HL-60/S4 (cell line): ENCODE results near the gene PXDC1.

Source experiments
- in situ Hi-C: fragments of 300-500 bp; cut with MboI; formaldehyde crosslinking; loops from 2 replicates; pipeline ENCODE4 v1.14.3; 2022; ENCODE audit warnings: low sequenced_read_pairs

Gene PXDC1

GRCh38 chr6:3718407-3718806 is 33.1 kb downstream of the PXDC1 start:
- in situ Hi-C loops, result no loop called here

GRCh38 chr6:3715285-3715684 is 36.2 kb downstream of the PXDC1 start:
- in situ Hi-C loops, result no loop called here

- in situ Hi-C loops, result no loop called here
These were observed 36.7 kb downstream of the PXDC1 start for GRCh38 chr6:3714768-3715167.

- in situ Hi-C loops, result no loop called here
These were observed 37.4 kb downstream of the PXDC1 start for GRCh38 chr6:3714111-3714510.

DNA sequence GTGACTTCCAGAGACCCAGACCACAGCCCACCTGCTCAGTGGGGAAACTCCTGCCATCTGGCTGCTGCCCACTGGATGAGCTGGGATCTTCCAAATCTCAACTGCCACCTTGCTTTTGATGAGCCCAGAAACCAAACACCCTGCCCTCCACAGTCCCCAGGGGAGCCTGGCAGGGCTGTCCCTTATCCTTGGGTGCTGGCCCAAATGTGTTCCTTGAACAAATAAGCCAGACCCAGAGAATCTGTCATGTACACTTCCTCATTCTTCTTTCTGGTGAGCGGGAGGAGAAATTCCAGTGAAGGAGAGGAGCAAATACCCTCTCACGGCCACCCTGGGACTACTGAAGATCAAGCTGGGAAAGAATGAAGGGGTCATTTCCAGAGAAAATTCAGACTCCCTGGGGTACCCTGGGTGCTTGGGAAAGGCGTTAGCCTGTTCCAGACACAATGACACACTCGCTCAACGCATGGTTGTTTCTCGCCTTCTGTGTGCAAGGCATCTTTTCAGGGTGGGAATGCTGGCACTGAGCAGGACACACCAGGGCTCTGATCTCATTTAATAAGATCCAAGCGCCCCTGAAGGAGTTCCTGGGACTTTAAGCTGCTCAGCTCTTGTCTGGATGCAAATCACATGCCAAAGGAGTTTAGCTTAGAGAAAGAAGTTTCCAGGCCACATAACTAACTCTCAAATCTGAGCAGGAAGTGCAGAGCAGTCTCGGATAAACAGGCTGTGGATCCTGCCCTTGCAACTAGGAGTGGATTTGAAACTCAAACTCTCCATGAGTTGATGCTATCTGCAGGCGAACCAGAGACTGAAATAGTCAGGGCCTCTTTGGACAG is 38.5 kb downstream of the PXDC1 start:
- in situ Hi-C loops, result no loop called here

DNA sequence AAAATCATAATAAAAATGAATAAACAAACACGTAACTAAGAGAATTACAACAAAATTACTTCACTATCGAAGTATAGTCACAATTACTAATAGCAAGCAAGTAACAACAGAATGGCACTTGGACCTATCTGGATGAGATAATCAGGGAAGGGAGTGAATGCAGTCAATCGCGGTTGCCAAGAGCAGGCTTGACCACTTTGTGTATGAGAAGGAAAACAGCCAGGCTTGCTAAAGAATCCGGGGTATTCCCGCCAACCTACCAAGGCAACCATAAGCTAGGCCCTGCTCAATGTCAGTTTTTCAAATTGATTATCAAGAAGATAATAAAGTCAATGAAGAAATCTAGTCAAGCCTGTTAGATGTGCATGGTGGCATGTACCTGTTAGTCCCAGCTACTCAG is 39.7 kb downstream of the PXDC1 start:
- in situ Hi-C loops, result no loop called here

DNA sequence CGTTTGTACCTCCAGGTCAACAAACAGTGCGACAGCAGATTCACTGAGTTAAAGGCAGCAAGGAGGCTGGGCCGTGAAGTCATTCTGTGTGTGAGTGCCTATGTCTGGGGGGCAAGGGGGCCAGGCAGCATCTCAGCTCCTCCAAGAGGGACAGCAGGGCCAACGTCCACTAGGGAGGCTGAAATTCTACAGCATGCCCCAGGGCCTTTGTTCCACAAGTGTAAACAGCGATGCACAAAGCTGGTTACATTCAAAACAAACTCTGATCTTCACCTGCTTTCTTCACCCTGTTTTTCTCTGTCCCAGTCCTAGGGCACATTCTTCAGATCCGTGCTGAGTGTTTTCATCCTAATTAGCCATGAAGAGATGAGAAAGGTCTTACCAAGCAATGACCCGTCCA is 41.1 kb downstream of the PXDC1 start:
- in situ Hi-C loops, result no loop called here

DNA sequence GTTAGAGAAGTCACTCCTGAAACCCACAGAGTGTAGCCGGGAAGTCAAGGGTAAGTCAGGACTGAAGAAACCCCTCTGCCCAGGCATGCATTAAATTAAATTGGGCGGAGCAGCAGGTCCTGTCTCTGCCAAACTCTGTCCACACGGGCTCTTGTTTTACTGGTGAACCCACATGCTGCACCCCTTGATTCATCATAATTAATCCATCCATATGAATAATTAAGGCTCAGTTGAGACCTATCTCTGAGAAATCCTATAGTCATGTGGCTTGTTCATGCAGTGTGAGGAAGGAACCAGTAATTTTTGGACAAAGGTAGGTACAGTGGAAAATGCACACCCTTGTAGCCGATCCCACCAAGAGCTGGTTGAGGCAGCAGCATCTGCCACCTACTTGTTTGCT is 43.0 kb downstream of the PXDC1 start:
- in situ Hi-C loops, result no loop called here

GRCh38 chr6:3707751-3708412 is 43.6 kb downstream of the PXDC1 start:
- in situ Hi-C loops, result no loop called here

DNA sequence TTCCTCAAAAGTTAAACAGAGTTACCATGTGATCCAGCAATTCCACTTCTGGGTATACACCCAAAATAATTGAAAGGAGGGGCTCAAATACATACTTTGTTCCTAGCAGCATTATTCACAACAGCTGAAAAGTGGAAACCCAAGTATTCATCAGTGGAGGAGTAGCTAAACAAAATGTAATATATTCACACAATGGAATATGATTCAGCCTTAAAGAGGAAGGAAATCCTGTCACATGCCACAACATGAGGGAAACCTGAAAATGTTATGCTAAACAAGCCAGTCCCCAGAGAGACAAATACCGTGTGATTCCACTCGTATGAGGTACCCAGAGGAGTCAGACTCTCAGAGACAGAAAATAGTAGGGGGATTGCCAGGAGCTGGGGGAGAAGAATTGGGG is 44.5 kb downstream of the PXDC1 start:
- in situ Hi-C loops, result no loop called here

GRCh38 chr6:3706547-3706946 is 45.0 kb downstream of the PXDC1 start:
- in situ Hi-C loops, result no loop called here

DNA sequence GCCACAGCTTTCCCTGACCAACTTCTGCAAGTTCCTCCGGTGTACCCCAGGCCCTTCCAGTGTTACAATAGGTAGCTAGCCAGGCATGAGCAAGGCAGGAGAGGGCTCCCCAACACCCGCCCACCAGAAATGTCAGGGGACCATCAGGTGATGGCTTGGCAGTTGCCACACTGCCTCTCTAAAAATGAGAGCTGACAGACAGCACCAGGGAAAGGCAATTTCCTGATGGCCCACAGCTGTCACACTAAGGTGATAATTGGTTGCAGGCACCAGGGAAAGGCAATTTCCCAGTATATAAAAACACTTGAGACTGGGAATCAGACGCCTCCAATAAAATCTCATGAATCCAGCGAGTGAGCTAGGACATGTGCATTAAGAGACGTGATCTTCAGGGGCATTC is 49.9 kb downstream of the PXDC1 start:
- in situ Hi-C loops, result no loop called here

GRCh38 chr6:3699231-3699630 is 52.3 kb downstream of the PXDC1 start:
- in situ Hi-C loops, result no loop called here

DNA sequence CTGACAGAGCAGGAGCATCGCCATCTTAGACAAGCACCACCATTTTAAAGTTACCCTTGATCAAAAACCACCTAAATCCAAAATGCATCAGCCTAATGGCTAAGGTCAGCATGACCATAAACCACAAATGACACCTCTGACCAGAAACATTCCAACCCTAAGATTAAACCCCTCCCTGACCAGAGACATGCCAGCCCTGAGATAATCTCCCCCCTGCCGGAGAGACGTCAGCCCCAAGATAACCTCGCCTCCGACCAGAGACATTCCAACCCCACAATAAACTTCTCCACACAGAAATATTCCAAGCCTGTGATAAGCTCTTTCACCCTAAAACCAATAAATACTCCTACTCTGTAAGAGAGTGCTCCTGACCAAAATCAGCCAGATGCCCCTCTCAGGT is 53.5 kb downstream of the PXDC1 start:
- in situ Hi-C loops, result no loop called here

GRCh38 chr6:3697609-3698008 is 53.9 kb downstream of the PXDC1 start:
- in situ Hi-C loops, result no loop called here

DNA sequence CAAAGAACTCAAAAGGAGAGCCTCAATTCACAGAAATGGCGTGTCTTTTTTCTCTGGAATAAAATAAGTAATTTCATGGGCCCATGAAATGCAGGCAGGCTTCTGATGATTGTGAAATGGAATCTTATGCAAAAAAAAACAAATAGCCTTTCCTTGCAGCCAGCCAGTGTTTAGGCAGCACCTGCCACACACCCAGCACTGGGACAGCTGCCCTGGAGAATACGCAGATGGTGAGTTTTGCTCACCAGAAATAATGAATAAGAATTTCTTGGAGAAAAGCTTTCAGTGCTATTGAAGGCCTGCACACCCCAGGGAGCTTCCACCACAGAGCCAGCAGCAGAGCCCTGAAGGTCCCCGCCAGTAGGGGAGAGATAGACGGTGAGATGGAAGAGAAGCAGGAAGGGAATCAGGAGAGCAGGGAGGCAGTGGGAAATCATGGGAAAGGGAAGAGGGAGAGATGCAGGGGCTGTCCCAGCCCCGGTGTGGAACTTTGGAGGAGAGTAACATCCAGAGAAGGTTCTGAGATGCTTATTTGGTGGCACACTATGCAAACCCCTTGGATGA is 54.9 kb downstream of the PXDC1 start:
- in situ Hi-C loops, result no loop called here

DNA sequence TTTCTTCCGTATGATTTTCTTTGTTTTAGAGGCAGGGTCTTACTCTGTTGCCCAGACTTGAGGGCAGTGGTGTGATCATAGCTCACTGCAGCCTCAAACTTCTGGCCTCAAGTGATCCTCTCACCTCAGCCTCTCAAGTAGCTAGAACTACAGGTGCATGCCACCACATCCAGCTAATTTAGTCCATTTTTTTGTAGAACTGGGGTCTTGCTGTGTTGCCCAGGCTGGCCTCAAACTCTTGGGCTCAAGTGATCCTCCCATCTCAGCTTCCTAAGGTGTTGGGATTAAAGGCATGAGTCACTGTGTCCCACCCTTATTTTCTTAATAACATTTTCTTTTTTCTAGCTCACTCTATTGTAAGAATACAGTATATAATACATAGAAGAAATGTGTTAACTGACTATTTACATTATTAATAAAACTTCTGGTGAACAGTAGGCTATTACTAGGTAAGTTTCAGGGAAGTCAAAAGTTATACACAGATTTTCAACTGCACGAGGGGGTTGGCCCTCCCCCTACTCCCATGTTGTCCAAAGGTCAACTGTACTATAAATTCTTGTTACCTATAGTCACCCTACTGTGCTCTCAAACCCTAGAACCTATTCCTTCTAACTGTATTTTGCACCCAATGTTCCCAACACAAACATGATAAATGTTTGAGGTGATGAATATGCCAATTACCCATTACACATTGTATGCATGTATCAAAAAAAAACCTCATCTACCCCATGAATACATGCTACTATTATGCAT is 56.3 kb downstream of the PXDC1 start:
- in situ Hi-C loops, result no loop called here

DNA sequence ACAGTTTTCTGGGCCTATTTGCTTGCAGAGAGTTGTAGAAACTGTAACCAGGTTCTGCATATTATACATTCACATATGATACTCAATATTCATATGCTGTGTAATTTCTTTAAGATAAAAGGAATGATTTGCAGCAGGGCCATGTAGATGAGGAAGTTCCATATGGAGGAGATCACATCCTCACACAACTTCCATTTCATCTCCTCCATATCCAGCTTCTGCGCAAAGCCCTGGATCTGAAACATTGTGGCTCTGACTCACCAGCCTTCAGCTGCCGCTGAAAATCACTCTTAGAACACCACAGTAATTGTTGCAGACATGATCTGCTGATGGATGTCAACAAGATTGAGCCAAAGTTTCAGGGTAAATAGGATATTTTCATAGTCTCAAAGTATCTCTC is 57.7 kb downstream of the PXDC1 start:
- in situ Hi-C loops, result no loop called here

GRCh38 chr6:3690506-3690905 is 61.0 kb downstream of the PXDC1 start:
- in situ Hi-C loops, result no loop called here

- in situ Hi-C loops, result no loop called here
These were observed 63.7 kb downstream of the PXDC1 start for GRCh38 chr6:3687847-3688246.

DNA sequence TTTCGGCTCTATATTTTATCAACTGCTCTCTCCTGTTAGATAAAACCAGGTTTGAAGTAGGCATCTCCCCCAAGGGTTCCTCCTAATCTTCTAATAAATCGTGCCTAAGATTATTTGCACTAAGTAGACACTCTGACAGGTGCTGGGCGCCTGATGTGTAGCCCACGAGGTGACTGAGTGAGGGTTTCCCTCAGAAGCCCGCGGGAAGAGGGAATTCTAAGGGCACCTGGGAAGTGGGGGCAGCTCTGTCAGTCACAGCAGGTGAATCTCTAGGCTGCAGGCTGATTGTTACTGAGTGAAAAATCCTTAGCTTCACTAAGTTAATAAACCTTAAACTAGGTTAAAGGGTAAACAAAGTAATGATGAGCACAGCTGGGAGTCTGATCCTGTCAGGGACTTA is 68.2 kb downstream of the PXDC1 start:
- in situ Hi-C loops, result no loop called here

GRCh38 chr6:3678946-3679345 is 72.6 kb downstream of the PXDC1 start:
- in situ Hi-C loops, result no loop called here
